Cardiac muscle cell (in vitro differentiated cells and primary cell): Measurements from ENCODE around the gene CLCN1. TPM values are rescaled to one million over a fixed set of nuclear protein-coding genes. Genes with fewer than 3 reads are reported as not detected.

Source experiments
- DNase-seq, 2 donors: peaks; one replicate each; pipeline versions ENCODE4 v3.0.0 to v3.0.0-alpha.2; 2010 to 2017; ENCODE audit warnings: low read depth in 1 of 2, low spot score in 1 of 2
- H3K27ac ChIP-seq: fragments of 200-600 bp; sonication (generic); 2 replicates; pipeline ENCODE4 v1.5.1; 2016
- H3K27me3 ChIP-seq: fragments of 200-600 bp; sonication (generic); 2 replicates; pipeline ENCODE4 v1.6.0; 2016; ENCODE audit warnings: control low read depth
- H3K36me3 ChIP-seq: fragments of 200-600 bp; sonication (generic); 2 replicates; pipeline ENCODE4 v1.5.1; 2016; ENCODE audit warnings: control low read depth
- H3K4me1 ChIP-seq: fragments of 200-600 bp; sonication (generic); 2 replicates; pipeline ENCODE4 v1.8.1; 2017; ENCODE audit warnings: low read depth, mild to moderate bottlenecking, mixed run types
- H3K4me3 ChIP-seq: fragments of 200-600 bp; sonication (generic); 2 replicates; pipeline ENCODE4 v1.5.1; 2016; ENCODE audit warnings: mild to moderate bottlenecking
- H3K9me3 ChIP-seq: fragments of 200-600 bp; sonication (generic); 2 replicates; pipeline ENCODE4 v1.5.1; 2017; ENCODE audit warnings: low read depth, mild to moderate bottlenecking, control low read depth
- CTCF ChIP-seq: IDR thresholded peaks from 2 replicates; pipeline ENCODE4 v1.5.1; 2012; ENCODE audit warnings: low read depth, mild to moderate bottlenecking, low read length
- polyA plus RNA-seq: library from polyadenylated mRNA; unstranded; fragments of >200 nt; fragmentation: Nextera tagmentation; extraction: Ambion mirVana; gene quantifications from 2 replicates; pipeline ENCODE4 v1.2.1, GENCODE V29; 2016
- total RNA-seq: library from RNA; depleted of rRNA; stranded (reverse); fragments of >200 nt; gene quantifications from 2 replicates; pipeline ENCODE4 v1.2.3, GENCODE V29; 2016

The CLCN1 gene
- total and polyA plus RNA-seq, 2 experiments from 2014 or later: not detected

GRCh38 chr7:143280160-143280559 lies 35.8 kb upstream of the CLCN1 start:
- H3K27ac ChIP-seq: no peak overlapping the region
- no peaks in the 10 kb centered on the region for H3K4me1 ChIP-seq
- no peak overlapping the region for H3K4me3 ChIP-seq
- TF ChIP-seq CTCF: no peak
- H3K36me3 ChIP-seq: no peaks in the 10 kb centered on the region
- H3K9me3 ChIP-seq: no peaks in the 10 kb centered on the region
- DNase-seq: no peak
- no peaks in the 10 kb centered on the region for H3K27me3 ChIP-seq

- Histone ChIP-seq H3K36me3 (no peaks in the 10 kb centered on the region), H3K27ac (no peak overlapping the region), H3K4me3 (no peak overlapping the region), H3K9me3 (no peaks in the 10 kb centered on the region), H3K4me1 (no peaks in the 10 kb centered on the region), H3K27me3 (no peaks in the 10 kb centered on the region)
- no peak for DNase-seq
- TF ChIP-seq CTCF: no peak
These were observed 35.3 kb upstream of the CLCN1 start for GRCh38 chr7:143280566-143280965.

- TF ChIP-seq CTCF: no peak
- Histone ChIP-seq H3K4me3 (no peak overlapping the region), H3K9me3 (no peaks in the 10 kb centered on the region), H3K4me1 (no peaks in the 10 kb centered on the region), H3K36me3 (no peaks in the 10 kb centered on the region), H3K27me3 (no peaks in the 10 kb centered on the region), H3K27ac (no peak overlapping the region)
- DNase-seq: no peak
These were observed 34.4 kb upstream of the CLCN1 start for GRCh38 chr7:143281529-143281928.

- Histone ChIP-seq H3K9me3 (no peaks in the 10 kb centered on the region), H3K27ac (no peak overlapping the region), H3K36me3 (no peaks in the 10 kb centered on the region), H3K4me1 (no peaks in the 10 kb centered on the region), H3K4me3 (no peak overlapping the region), H3K27me3 (no peaks in the 10 kb centered on the region)
- DNase-seq: no peak
- no peak for TF ChIP-seq CTCF
These were observed 33.8 kb upstream of the CLCN1 start for GRCh38 chr7:143282124-143282523.

GRCh38 chr7:143283381-143283780 lies 32.5 kb upstream of the CLCN1 start:
- Histone ChIP-seq H3K4me3 (no peak overlapping the region), H3K9me3 (no peaks in the 10 kb centered on the region), H3K36me3 (no peaks in the 10 kb centered on the region), H3K27me3 (no peaks in the 10 kb centered on the region), H3K4me1 (no peaks in the 10 kb centered on the region), H3K27ac (no peak overlapping the region)
- no peak for TF ChIP-seq CTCF
- DNase-seq: no peak
